HT-29 (cell line): ENCODE measurements around the gene GAS6. TPM values are rescaled to one million over a fixed set of nuclear protein-coding genes. Genes with fewer than 3 reads are reported as not detected.
"Not testable (repeated sequence)": the region's sequence is repeated elsewhere in the genome, so short reads cannot be mapped to it uniquely, and the experiment has no call there.

Experiments
- DNase-seq: peaks from one replicate; pipeline ENCODE4 v3.0.0-alpha.2; 2015; ENCODE audit warnings: low spot score
- total RNA-seq: library from RNA; depleted of rRNA; stranded (reverse); fragments of >200 nt; shearing (Covaris generic); gene quantifications from 2 replicates; pipeline ENCODE4 v1.2.3, GENCODE V29; 2014

GAS6 gene
- total RNA-seq, 1 experiment from 2014 or later, result 1.4 TPM

- not testable (repeated sequence) for DNase-seq
Measured at GRCh38 chr13:113867913-113868312, 4.0 kb upstream of the GAS6 start.

- DNase-seq, result no peak
Measured at GRCh38 chr13:113865427-113865826, 1.6 kb upstream of the GAS6 start.

DNA sequence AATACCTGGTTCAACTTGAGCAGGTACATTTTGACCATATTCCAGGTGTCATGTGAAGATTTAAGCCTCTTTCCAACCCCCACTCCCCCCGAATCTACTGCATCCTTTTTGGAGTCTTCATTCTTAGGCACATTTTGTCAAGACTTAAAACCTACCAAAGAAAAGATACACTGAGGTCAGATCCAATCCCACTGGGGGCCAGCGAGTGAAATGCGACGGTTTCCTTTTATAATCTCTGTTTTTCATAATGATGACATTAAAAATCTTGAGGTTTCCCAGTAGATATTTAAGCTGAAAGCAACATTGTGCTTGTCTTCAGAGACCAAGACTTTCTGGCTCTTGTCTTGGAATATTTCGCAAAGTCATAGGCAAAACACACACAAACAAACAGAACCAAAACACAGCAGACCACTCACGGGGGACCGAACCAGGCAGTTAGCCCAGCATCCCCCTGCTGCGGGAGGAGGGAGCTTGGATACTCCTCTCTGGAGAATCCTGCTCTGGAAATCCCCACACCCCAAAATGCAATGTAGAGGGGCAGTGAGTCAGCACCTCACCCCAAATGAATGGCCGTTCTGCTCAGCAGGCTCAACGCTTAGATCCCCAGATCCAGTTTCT, 506 bp upstream of the GAS6 start:
- no peak for DNase-seq

GRCh38 chr13:113862931-113863523, 849 bp downstream of the GAS6 start:
- no peak for DNase-seq

- DNase-seq, result no peak
Measured at GRCh38 chr13:113862191-113862930, 1.5 kb downstream of the GAS6 start.

- DNase-seq, result no peak
Measured at GRCh38 chr13:113861433-113862030, 2.3 kb downstream of the GAS6 start.

- DNase-seq, result no peak
Measured at GRCh38 chr13:113860665-113861432, 3.0 kb downstream of the GAS6 start.

- peak; percentile 46 for DNase-seq
Measured at GRCh38 chr13:113860051-113860664, 3.7 kb downstream of the GAS6 start.

GRCh38 chr13:113859311-113860050, 4.4 kb downstream of the GAS6 start:
- DNase-seq, result no peak

GRCh38 chr13:113857531-113858195, 6.2 kb downstream of the GAS6 start:
- DNase-seq, result no peak

DNA sequence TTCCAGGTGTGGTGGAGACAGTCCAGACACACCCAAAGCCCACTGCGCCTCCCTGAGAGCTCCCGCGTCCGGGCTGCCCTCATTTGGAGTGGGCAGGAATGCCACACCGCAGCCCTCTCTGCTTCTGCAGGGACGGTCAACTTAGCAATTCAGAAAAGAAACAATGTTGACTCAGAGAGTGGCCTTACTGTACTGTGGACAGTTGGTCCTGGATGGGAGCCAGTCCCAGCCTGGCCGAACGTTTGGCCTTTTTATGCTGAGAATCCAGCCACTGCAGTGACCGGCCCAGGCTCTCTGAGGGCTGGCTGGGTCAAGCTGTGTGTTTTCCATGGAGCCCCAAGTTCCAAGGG, 7.2 kb downstream of the GAS6 start:
- DNase-seq, result no peak

GRCh38 chr13:113855931-113856715, 7.8 kb downstream of the GAS6 start:
- no peak for DNase-seq

DNA sequence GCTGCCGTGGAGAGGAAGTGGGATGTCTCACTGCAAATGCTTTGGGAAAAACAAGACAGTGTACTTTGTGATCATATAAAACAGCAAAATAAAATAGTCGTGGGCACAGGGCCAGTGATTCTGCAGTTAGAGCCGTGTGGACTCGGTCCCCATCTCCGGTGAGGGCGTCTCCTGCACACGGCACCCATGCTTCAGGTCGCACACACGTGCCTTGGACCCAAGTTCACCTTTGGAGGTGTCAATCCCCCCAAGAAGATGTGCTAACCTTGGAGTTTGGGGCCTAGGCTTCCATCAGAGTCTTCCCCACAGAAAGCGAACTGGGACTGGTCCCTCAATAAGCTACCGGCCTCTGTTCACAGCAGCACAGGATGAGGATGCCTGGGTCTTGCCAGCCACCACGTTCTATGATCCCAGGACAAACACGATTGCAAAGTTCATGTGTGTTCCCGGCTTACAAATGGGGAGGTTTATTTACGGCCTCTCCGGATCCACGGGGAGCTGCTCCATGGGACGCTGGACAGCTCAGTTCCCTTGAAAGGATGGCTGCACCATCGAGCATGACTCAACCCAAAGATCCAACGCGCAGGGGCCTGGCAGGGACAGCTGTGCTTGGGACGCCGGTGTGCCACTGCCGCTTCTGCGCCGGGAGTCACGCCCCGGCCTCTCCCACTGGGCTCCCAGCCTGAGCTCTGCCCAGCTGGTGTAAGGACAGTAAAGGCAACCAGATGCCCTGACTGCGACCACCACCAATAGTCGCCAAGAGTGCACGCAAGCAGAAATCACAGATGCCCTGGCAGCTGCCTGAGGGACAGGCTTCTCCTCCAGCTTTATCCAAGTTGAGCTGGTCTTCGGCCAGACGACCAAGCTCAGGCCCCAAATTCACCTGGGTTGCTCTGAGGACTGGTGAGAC, 8.6 kb downstream of the GAS6 start:
- no peak for DNase-seq

- no peak for DNase-seq
Measured at GRCh38 chr13:113854238-113855011, 9.5 kb downstream of the GAS6 start.

- no peak for DNase-seq
Measured at GRCh38 chr13:113853518-113854237, 10.2 kb downstream of the GAS6 start.
